Left lung (tissue), 10 donors: ENCODE measurements around the gene CISH. TPM values are rescaled to one million over a fixed set of nuclear protein-coding genes. Genes with fewer than 3 reads are reported as not detected.

Source experiments
- ATAC-seq: fragments of 200-7000 bp; cut with Tn5 transposase; one replicate; pipeline ENCODE4 v1.9.1; 2020; ENCODE audit warnings: moderate library complexity
- DNase-seq, 4 donors: peaks; one replicate each; pipeline ENCODE4 v3.0.0-alpha.2; 2013 to 2020
- H3K27ac ChIP-seq, 2 donors: fragments of 200-600 bp; sonication (generic) in 1 of 2; one replicate each; pipeline versions ENCODE4 v1.5.0 to v1.8.0; 2020 to 2021
- H3K27me3 ChIP-seq, 2 donors: fragments of 200-600 bp; sonication (generic) in 1 of 2; one replicate each; pipeline versions ENCODE4 v1.5.0 to v1.8.0; 2020 to 2021
- H3K36me3 ChIP-seq, 2 donors: fragments of 200-600 bp; sonication (generic) in 1 of 2; one replicate each; pipeline versions ENCODE4 v1.5.0 to v1.8.0; 2020 to 2021
- H3K4me1 ChIP-seq, 2 donors: fragments of 200-600 bp; one replicate each; pipeline ENCODE4 v1.8.0; 2021
- H3K4me3 ChIP-seq, 2 donors: fragments of 200-600 bp; sonication (generic) in 1 of 2; one replicate each; pipeline versions ENCODE4 v1.5.0 to v1.8.0; 2020 to 2021; ENCODE audit warnings: mild to moderate bottlenecking in 1 of 2
- H3K9me3 ChIP-seq, 2 donors: fragments of 200-600 bp; sonication (generic) in 1 of 2; one replicate each; pipeline versions ENCODE4 v1.5.0 to v1.8.0; 2020 to 2021
- intact Hi-C, 2 donors: fragments of 100-400 bp; cut with DNase I; formaldehyde crosslinking; loops; one replicate each; pipeline versions ENCODE4 v1.11.2 to v1.14.2; 2022
- polyA plus RNA-seq, 6 donors: library from polyadenylated mRNA; unstranded; fragments of 120-200 nt; gene quantifications; one replicate each; pipeline ENCODE4 v1.2.1, GENCODE V29; 2013; ENCODE audit not compliant: insufficient read length in 6 of 6
- total RNA-seq, 2 donors: library from RNA; stranded (reverse); fragmentation: NEBNext Ultra II Directional; extraction: Animal tissue kit (Norgen Biotek cat#: 25700); gene quantifications; one replicate each; pipeline ENCODE4 v1.2.1, GENCODE V29; 2021
- TF ChIP-seq, protein P1 (sequence below), 2 donors: fragments of 200-600 bp; sonication (generic) in 1 of 2; IDR thresholded peaks; one replicate each; pipeline versions ENCODE4 v1.5.0 to v1.8.0; 2021; ENCODE audit warnings: antibody characterized with exemption in 2 of 2
- donor health status: DM: no; HTN: yes; CAD: no.
- donor health status: DM: no; HTN: no; CAD: no.

Gene CISH
- total and polyA plus RNA-seq, 8 donors = 20.2 to 55.2 (median 26.5) TPM

DNA sequence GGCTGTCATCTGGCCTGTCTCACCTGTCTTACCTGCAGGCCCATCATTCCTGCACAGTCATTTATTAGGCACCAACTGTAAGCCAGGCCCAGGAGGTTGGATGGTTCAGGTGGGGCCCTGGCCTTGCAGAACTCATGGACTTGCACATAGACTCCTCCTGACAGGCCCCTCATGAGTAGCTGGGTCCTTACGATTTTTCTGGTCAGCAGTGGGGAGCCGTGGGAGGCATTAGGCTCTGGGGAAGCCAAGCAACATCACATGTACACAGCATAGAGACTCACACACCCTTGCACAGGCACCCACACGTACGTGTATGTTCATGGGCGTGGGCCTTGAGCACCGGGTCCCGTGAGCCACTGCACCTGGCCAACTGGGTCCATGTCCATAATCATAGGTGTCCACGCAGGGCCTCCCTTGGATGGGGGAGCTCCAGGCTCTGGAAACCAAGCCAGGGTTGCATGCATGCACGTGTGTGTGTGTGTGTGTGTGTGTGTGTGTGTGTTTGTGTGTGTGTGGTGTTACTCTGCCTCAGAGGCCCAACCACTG is 20.3 kb downstream of the CISH start:
- TF ChIP-seq, protein P1, sequence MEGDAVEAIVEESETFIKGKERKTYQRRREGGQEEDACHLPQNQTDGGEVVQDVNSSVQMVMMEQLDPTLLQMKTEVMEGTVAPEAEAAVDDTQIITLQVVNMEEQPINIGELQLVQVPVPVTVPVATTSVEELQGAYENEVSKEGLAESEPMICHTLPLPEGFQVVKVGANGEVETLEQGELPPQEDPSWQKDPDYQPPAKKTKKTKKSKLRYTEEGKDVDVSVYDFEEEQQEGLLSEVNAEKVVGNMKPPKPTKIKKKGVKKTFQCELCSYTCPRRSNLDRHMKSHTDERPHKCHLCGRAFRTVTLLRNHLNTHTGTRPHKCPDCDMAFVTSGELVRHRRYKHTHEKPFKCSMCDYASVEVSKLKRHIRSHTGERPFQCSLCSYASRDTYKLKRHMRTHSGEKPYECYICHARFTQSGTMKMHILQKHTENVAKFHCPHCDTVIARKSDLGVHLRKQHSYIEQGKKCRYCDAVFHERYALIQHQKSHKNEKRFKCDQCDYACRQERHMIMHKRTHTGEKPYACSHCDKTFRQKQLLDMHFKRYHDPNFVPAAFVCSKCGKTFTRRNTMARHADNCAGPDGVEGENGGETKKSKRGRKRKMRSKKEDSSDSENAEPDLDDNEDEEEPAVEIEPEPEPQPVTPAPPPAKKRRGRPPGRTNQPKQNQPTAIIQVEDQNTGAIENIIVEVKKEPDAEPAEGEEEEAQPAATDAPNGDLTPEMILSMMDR (IDR thresholded peaks at IDR 0.05) = no peak
- intact Hi-C loops = no loop called here
- no peak overlapping the region for H3K4me3 ChIP-seq
- H3K4me1 ChIP-seq = peaks cover 12 to 69% of the 10 kb centered on the region in 2 donors
- H3K27me3 ChIP-seq = no peaks in the 10 kb centered on the region
- H3K36me3 ChIP-seq = no peaks in the 10 kb centered on the region
- no peak for ATAC-seq
- DNase-seq = peak in 1 of 4 donors; percentile 67
- no peaks in the 10 kb centered on the region for H3K9me3 ChIP-seq
- peak overlapping the region; percentile 82 to 98 for H3K27ac ChIP-seq

DNA sequence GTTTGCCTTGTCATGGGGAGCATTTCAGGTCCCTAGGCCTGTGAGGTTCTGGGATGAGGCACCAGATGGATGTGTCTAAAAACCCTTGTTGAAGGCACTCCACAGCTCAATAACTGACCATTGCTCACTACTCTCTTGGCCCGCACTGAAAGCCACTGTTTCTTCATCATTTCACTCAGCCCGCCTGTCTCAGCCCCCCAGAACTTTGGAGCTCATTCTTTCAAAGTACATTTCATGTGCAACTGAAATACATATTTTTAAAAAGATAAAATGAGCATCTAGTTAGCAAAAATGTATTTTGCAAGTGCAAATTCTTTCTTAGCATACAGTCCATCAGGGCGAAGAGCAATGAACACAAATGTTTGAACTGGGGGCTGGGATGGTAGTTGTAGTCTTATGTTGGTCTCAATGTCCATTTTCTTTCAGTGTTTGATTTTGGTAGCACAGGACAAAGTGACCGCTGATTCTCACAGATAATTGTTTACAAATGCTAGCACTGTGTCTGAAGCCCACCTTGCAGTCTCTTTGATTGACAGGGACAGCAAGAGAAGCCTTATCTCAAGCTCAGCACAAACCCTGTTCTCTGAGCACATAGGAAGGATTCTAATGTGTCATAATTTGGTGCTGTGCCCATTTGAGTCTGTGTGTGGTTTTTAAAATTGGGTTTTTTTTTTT is 22.7 kb downstream of the CISH start:
- DNase-seq = no peak
- no peak for ATAC-seq
- H3K36me3 ChIP-seq = no peaks in the 10 kb centered on the region
- peaks cover 16 to 77% of the 10 kb centered on the region in 2 donors for H3K4me1 ChIP-seq
- H3K4me3 ChIP-seq = no peak overlapping the region
- intact Hi-C loops = no loop called here
- no peaks in the 10 kb centered on the region for H3K9me3 ChIP-seq
- no peaks in the 10 kb centered on the region for H3K27me3 ChIP-seq
- peak overlapping the region in 1 of 2 donors; percentile 48 for H3K27ac ChIP-seq
- TF ChIP-seq, protein P1 (IDR thresholded peaks at IDR 0.05) = no peak

DNA sequence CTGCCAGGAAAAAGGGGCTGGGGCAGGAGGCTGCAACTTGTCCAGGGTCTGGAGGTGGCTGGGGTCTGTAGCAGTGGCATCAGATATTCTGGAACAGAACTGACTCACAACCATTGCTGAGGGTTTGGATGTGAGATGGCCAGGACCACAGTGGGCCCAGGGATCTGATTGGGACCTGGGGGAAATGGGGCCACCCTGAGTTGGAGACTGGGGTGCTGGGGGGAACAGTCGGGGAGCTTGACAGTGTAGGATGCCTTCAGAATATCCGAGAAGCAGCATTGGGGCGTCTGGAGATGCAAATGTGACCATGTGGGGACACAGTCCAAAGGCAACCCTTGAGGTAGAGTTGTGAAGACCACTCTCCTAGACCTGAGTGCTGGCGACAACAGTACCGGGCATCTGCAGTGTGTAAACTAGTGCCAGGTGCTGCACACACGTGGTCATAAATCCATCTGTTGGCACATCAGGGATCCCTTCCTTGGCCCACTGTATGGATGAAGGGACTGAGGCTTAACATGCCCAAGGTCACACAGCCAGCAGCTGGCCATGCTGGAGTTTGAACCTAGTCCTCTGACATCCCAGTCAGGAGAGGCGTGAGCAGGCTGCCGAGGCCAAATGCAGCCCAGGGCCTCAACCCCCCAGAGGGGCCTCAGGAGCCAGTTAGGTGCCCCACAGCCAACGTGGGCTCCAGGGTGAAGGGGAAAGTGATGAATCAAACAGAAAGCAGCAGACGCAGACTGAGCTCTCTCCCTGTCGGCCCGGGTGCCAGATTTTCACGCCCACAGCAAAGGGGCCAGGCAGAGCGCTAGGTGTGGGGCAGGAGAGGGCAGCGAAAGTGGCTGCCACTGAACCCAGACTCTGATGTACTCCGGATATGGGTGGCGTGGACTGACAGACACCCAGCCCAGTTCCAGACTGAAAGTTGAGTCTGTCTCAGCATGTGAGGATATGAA is 23.5 kb downstream of the CISH start:
- H3K27me3 ChIP-seq = no peaks in the 10 kb centered on the region
- intact Hi-C loops = no loop called here
- no peaks in the 10 kb centered on the region for H3K9me3 ChIP-seq
- H3K4me1 ChIP-seq = peaks cover 13 to 78% of the 10 kb centered on the region in 2 donors
- DNase-seq (peak in 1 of 4 donors; percentile 63), ATAC-seq (no peak)
- TF ChIP-seq, protein P1 (IDR thresholded peaks at IDR 0.05) = no peak
- H3K4me3 ChIP-seq = no peak overlapping the region
- peak overlapping the region in 1 of 2 donors; percentile 48 for H3K27ac ChIP-seq
- H3K36me3 ChIP-seq = no peaks in the 10 kb centered on the region

DNA sequence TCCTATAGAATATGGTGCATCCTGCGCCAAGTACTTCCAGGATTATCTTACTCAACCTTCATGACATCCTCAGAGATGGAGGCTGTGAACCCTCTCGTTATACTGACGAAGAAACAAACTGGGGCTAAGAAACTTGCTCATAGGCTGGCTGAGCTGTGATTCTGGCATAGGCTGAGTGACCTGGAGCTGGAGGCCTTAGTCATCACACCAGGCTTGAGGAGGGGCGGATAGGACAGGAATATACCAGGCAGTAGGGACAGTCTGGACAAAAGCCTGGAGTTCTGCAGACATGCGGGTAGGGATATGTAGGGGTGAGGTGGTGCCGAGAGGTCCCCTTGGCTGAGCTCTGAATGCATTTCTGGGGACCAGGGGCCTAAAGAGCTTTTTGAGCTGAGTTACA is 24.2 kb downstream of the CISH start:
- Histone ChIP-seq H3K27me3 (no peaks in the 10 kb centered on the region), H3K9me3 (no peaks in the 10 kb centered on the region), H3K4me3 (no peak overlapping the region), H3K27ac (no peak overlapping the region), H3K4me1 (peaks cover 8 to 76% of the 10 kb centered on the region in 2 donors), H3K36me3 (peaks cover 0 to under 1% of the 10 kb centered on the region in 2 donors)
- ATAC-seq (no peak), DNase-seq (peak in 1 of 4 donors; percentile 7)
- intact Hi-C loops = no loop called here
- TF ChIP-seq, protein P1 (IDR thresholded peaks at IDR 0.05) = no peak

DNA sequence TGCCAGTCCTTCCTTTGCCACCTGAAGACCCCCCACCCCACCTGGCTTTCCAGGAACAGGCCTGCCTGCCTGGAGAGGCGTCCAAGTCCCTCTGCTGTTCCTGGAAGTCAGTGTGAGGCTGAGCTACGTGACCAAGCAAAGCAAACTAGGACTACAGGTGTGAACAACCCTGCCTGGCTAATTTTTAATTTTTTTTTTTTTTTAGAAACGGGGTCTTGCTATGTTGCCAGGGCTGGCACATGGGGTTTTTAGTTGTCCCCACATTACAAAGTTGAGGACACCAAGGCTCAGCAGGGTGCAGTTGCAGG is 24.9 kb downstream of the CISH start:
- Histone ChIP-seq H3K27me3 (no peaks in the 10 kb centered on the region), H3K9me3 (no peaks in the 10 kb centered on the region), H3K27ac (peak overlapping the region in 1 of 2 donors; percentile 3), H3K36me3 (peaks cover 0 to 7% of the 10 kb centered on the region in 2 donors), H3K4me1 (peaks cover 4 to 76% of the 10 kb centered on the region in 2 donors), H3K4me3 (no peak overlapping the region)
- DNase-seq = no peak
- intact Hi-C loops = no loop called here
- no peak for ATAC-seq
- TF ChIP-seq, protein P1 (IDR thresholded peaks at IDR 0.05) = no peak
